Duodenal mucosa (tissue), 2 donors: ENCODE measurements around the gene PRDM11.
A peak's percentile ranks its signal among the peaks of the same experiment; 100 is the strongest.

ENCODE experiments used
- H3K27ac ChIP-seq: one replicate; pipeline ENCODE4 v1.7.0; 2013; ENCODE audit warnings: low read depth, low read length
- H3K27me3 ChIP-seq, 2 donors: one replicate each; pipeline ENCODE4 v1.7.0; 2013; ENCODE audit warnings: low read length in 2 of 2, control low read depth in 1 of 2; ENCODE audit not compliant: insufficient read depth in 2 of 2, control insufficient read depth in 1 of 2
- H3K36me3 ChIP-seq, 2 donors: one replicate each; pipeline ENCODE4 v1.7.0; 2013; ENCODE audit warnings: low read length in 2 of 2, control low read depth in 1 of 2; ENCODE audit not compliant: insufficient read depth in 2 of 2, control insufficient read depth in 1 of 2
- H3K4me1 ChIP-seq, 2 donors: one replicate each; pipeline ENCODE4 v1.7.0; 2013; ENCODE audit warnings: low read length in 2 of 2, control low read depth in 1 of 2; ENCODE audit not compliant: insufficient read depth in 2 of 2, control insufficient read depth in 1 of 2
- H3K4me3 ChIP-seq, 2 donors: one replicate each; pipeline ENCODE4 v1.7.0; 2013; ENCODE audit warnings: low read length in 2 of 2, low read depth in 1 of 2
- H3K9ac ChIP-seq, 2 donors: one replicate each; pipeline ENCODE4 v1.7.0; 2013; ENCODE audit warnings: low read length in 2 of 2, low read depth in 1 of 2
- H3K9me3 ChIP-seq, 2 donors: one replicate each; pipeline ENCODE4 v1.7.0; 2013; ENCODE audit warnings: low read length in 2 of 2, control low read depth in 1 of 2; ENCODE audit not compliant: control insufficient read depth in 1 of 2

Gene PRDM11

GRCh38 chr11:45208135-45208534, 61.7 kb downstream of the PRDM11 start:
- Histone ChIP-seq H3K9me3 (no peaks in the 10 kb centered on the region), H3K27ac (no peak overlapping the region), H3K36me3 (peaks cover 4 to 21% of the 10 kb centered on the region in 2 donors)

GRCh38 chr11:45209000-45209879, 62.8 kb downstream of the PRDM11 start:
- no peak overlapping the region for H3K4me3 ChIP-seq
- H3K9me3 ChIP-seq = no peaks in the 10 kb centered on the region
- no peaks in the 10 kb centered on the region for H3K27me3 ChIP-seq
- H3K4me1 ChIP-seq = no peaks in the 10 kb centered on the region
- no peak overlapping the region for H3K9ac ChIP-seq
- H3K36me3 ChIP-seq = peaks cover 4 to 29% of the 10 kb centered on the region in 2 donors
- H3K27ac ChIP-seq = no peak overlapping the region

More at GRCh38 chr11:45208135-45208534, 61.7 kb downstream of the PRDM11 start:
- H3K27me3 ChIP-seq = no peaks in the 10 kb centered on the region
- H3K4me1 ChIP-seq = no peaks in the 10 kb centered on the region
- H3K9ac ChIP-seq = no peak overlapping the region
- no peak overlapping the region for H3K4me3 ChIP-seq

GRCh38 chr11:45209891-45210699, 63.7 kb downstream of the PRDM11 start:
- Histone ChIP-seq H3K9ac (no peak overlapping the region), H3K9me3 (no peaks in the 10 kb centered on the region), H3K4me1 (peaks cover 0 to 3% of the 10 kb centered on the region in 2 donors), H3K27ac (peak overlapping the region; percentile 20), H3K4me3 (no peak overlapping the region), H3K36me3 (peaks cover 2 to 23% of the 10 kb centered on the region in 2 donors), H3K27me3 (no peaks in the 10 kb centered on the region)

GRCh38 chr11:45210846-45211245, 64.4 kb downstream of the PRDM11 start:
- H3K27me3 ChIP-seq = no peaks in the 10 kb centered on the region
- no peak overlapping the region for H3K9ac ChIP-seq
- no peak overlapping the region for H3K27ac ChIP-seq
- no peaks in the 10 kb centered on the region for H3K9me3 ChIP-seq
- H3K4me1 ChIP-seq = peaks cover 0 to 9% of the 10 kb centered on the region in 2 donors
- no peak overlapping the region for H3K4me3 ChIP-seq
- H3K36me3 ChIP-seq = peaks cover 0 to 18% of the 10 kb centered on the region in 2 donors

- Histone ChIP-seq H3K9me3 (no peaks in the 10 kb centered on the region), H3K27ac (no peak overlapping the region), H3K4me1 (peaks cover 0 to 9% of the 10 kb centered on the region in 2 donors), H3K4me3 (no peak overlapping the region), H3K27me3 (no peaks in the 10 kb centered on the region), H3K36me3 (peaks cover 0 to 18% of the 10 kb centered on the region in 2 donors), H3K9ac (no peak overlapping the region)
These were observed 65.3 kb downstream of the PRDM11 start for GRCh38 chr11:45211732-45212131.

- Histone ChIP-seq H3K4me3 (no peak overlapping the region), H3K27me3 (no peaks in the 10 kb centered on the region), H3K9me3 (no peaks in the 10 kb centered on the region), H3K9ac (no peak overlapping the region), H3K36me3 (peaks cover 0 to 18% of the 10 kb centered on the region in 2 donors), H3K27ac (no peak overlapping the region), H3K4me1 (peaks cover 0 to 9% of the 10 kb centered on the region in 2 donors)
These were observed 66.3 kb downstream of the PRDM11 start for GRCh38 chr11:45212566-45213315.

- Histone ChIP-seq H3K9me3 (no peaks in the 10 kb centered on the region), H3K9ac (no peak overlapping the region)
These were observed 66.9 kb downstream of the PRDM11 start for GRCh38 chr11:45213316-45213665.

GRCh38 chr11:45213717-45214116, 67.3 kb downstream of the PRDM11 start:
- no peak overlapping the region for H3K4me3 ChIP-seq
- H3K9ac ChIP-seq = no peak overlapping the region
- no peaks in the 10 kb centered on the region for H3K9me3 ChIP-seq
- H3K4me1 ChIP-seq = peaks cover 0 to 9% of the 10 kb centered on the region in 2 donors
- H3K27me3 ChIP-seq = no peaks in the 10 kb centered on the region
- no peak overlapping the region for H3K27ac ChIP-seq
- peaks cover 0 to 16% of the 10 kb centered on the region in 2 donors for H3K36me3 ChIP-seq

More at GRCh38 chr11:45213316-45213665, 66.9 kb downstream of the PRDM11 start:
- Histone ChIP-seq H3K4me3 (no peak overlapping the region), H3K4me1 (peaks cover 0 to 9% of the 10 kb centered on the region in 2 donors), H3K27ac (no peak overlapping the region), H3K36me3 (peaks cover 0 to 18% of the 10 kb centered on the region in 2 donors), H3K27me3 (no peaks in the 10 kb centered on the region)

GRCh38 chr11:45215098-45215865, 68.8 kb downstream of the PRDM11 start:
- no peaks in the 10 kb centered on the region for H3K27me3 ChIP-seq
- H3K27ac ChIP-seq = no peak overlapping the region
- peaks cover 0 to 21% of the 10 kb centered on the region in 2 donors for H3K36me3 ChIP-seq
- no peak overlapping the region for H3K4me3 ChIP-seq
- H3K4me1 ChIP-seq = peaks cover 0 to 9% of the 10 kb centered on the region in 2 donors
- no peaks in the 10 kb centered on the region for H3K9me3 ChIP-seq
- H3K9ac ChIP-seq = no peak overlapping the region
